Ishikawa (cell line): ENCODE measurements around the gene LSM10.

ENCODE experiments used
- CEBPB ChIP-seq: IDR thresholded peaks from 2 replicates; pipeline ENCODE4 v1.6.1; 2012
- CREB1 ChIP-seq: IDR thresholded peaks from 2 replicates; pipeline ENCODE4 v1.6.1; 2012; ENCODE audit warnings: low read depth
- EGR1 ChIP-seq: IDR thresholded peaks from 2 replicates; pipeline ENCODE4 v1.6.1; 2012
- EP300 ChIP-seq: IDR thresholded peaks from 2 replicates; pipeline ENCODE4 v1.6.1; 2012; ENCODE audit warnings: borderline replicate concordance
- FOXM1 ChIP-seq: IDR thresholded peaks from 2 replicates; pipeline ENCODE4 v1.6.1; 2012; ENCODE audit warnings: low read depth, borderline replicate concordance
- MAX ChIP-seq: IDR thresholded peaks from 2 replicates; pipeline ENCODE4 v1.6.1; 2012
- NFIC ChIP-seq: IDR thresholded peaks from 2 replicates; pipeline ENCODE4 v1.6.1; 2012
- RAD21 ChIP-seq: IDR thresholded peaks from 2 replicates; pipeline ENCODE4 v1.6.1; 2012; ENCODE audit warnings: low read depth
- REST ChIP-seq: IDR thresholded peaks from 2 replicates; pipeline ENCODE4 v1.6.1; 2012; ENCODE audit warnings: low read depth, mild to moderate bottlenecking
- TAF1 ChIP-seq: IDR thresholded peaks from 2 replicates; pipeline ENCODE4 v1.6.1; 2012; ENCODE audit warnings: low read depth, mild to moderate bottlenecking
- TCF12 ChIP-seq: IDR thresholded peaks from 2 replicates; pipeline ENCODE4 v1.6.1; 2012; ENCODE audit warnings: low read depth
- TEAD4 ChIP-seq: IDR thresholded peaks from 2 replicates; pipeline ENCODE4 v1.6.1; 2012
- USF1 ChIP-seq: IDR thresholded peaks from 2 replicates; pipeline ENCODE4 v1.6.1; 2012
- YY1 ChIP-seq: IDR thresholded peaks from 2 replicates; pipeline ENCODE4 v1.6.1; 2012; ENCODE audit warnings: low read depth
- ZBTB7A ChIP-seq: IDR thresholded peaks from 2 replicates; pipeline ENCODE4 v1.6.1; 2012; ENCODE audit warnings: low read depth

Gene LSM10

GRCh38 chr1:36350659-36351226, 47.0 kb downstream of the LSM10 start:
- TF ChIP-seq USF1: no peak
- TF ChIP-seq REST: no peak
- no peak for TF ChIP-seq FOXM1
- no peak for TF ChIP-seq EP300
- no peak for TF ChIP-seq TEAD4
- no peak for TF ChIP-seq CEBPB
- no peak for TF ChIP-seq TAF1
- no peak for TF ChIP-seq ZBTB7A
- no peak for TF ChIP-seq EGR1
- no peak for TF ChIP-seq TCF12
- TF ChIP-seq NFIC: no peak
- no peak for TF ChIP-seq RAD21
- no peak for TF ChIP-seq MAX

- TF ChIP-seq TCF12: no peak
- no peak for TF ChIP-seq TEAD4
- no peak for TF ChIP-seq CEBPB
- TF ChIP-seq TAF1: no peak
- no peak for TF ChIP-seq YY1
- no peak for TF ChIP-seq RAD21
- TF ChIP-seq EP300: no peak
- no peak for TF ChIP-seq USF1
- TF ChIP-seq NFIC: no peak
- TF ChIP-seq CREB1: no peak
- TF ChIP-seq FOXM1: no peak
- no peak for TF ChIP-seq MAX
Measured at GRCh38 chr1:36349839-36350238, 47.9 kb downstream of the LSM10 start.

- no peak for TF ChIP-seq RAD21
- TF ChIP-seq EGR1: no peak
- TF ChIP-seq TEAD4: no peak
- TF ChIP-seq CEBPB: no peak
- TF ChIP-seq TCF12: no peak
- no peak for TF ChIP-seq USF1
- TF ChIP-seq CREB1: no peak
- no peak for TF ChIP-seq EP300
- TF ChIP-seq REST: no peak
- TF ChIP-seq ZBTB7A: no peak
- TF ChIP-seq FOXM1: no peak
- TF ChIP-seq TAF1: no peak
- no peak for TF ChIP-seq YY1
- no peak for TF ChIP-seq MAX
Measured at GRCh38 chr1:36349241-36349671, 48.5 kb downstream of the LSM10 start.

GRCh38 chr1:36346741-36347370, 50.9 kb downstream of the LSM10 start:
- TF ChIP-seq YY1: no peak
- no peak for TF ChIP-seq MAX

GRCh38 chr1:36345353-36345752, 52.4 kb downstream of the LSM10 start:
- TF ChIP-seq USF1: no peak
- TF ChIP-seq TCF12: no peak
- no peak for TF ChIP-seq EP300
- no peak for TF ChIP-seq YY1
- TF ChIP-seq ZBTB7A: no peak
- TF ChIP-seq FOXM1: no peak
- no peak for TF ChIP-seq RAD21
- no peak for TF ChIP-seq CREB1
- TF ChIP-seq TEAD4: no peak
- TF ChIP-seq REST: no peak
- no peak for TF ChIP-seq TAF1
- no peak for TF ChIP-seq EGR1
- TF ChIP-seq MAX: no peak
- no peak for TF ChIP-seq NFIC
- TF ChIP-seq CEBPB: no peak
